Activated naive CD8-positive, alpha-beta T cell treated with anti-CD3 and anti-CD28 coated beads for 36 hours (primary cell): Measurements from ENCODE around the gene HMGB1. TPM values are rescaled to one million over a fixed set of nuclear protein-coding genes. Genes with fewer than 3 reads are reported as not detected.

Experiments used
- total RNA-seq, 2 experiments: library from RNA; stranded (reverse); gene quantifications; one replicate each; pipeline ENCODE4 v1.2.3, GENCODE V29; 2021

The HMGB1 gene
- total RNA-seq, 2 experiments from 2014 or later: 804 to 850 TPM

Other genes with a start within 250 kb of the HMGB1 start
- gene KATNAL1, start 158.4 kb downstream of the HMGB1 start, total RNA-seq: 1 to 10 TPM; 6.7 to 6.9 TPM
- not detected for gene UBE2L5, start 43.4 kb downstream of the HMGB1 start, total RNA-seq
- gene USPL1, start 152.0 kb upstream of the HMGB1 start, total RNA-seq: 10 to 100 TPM; 13.6 to 15.3 TPM